Fibroblast of peridontal ligament (primary cell): Measurements from ENCODE around the gene DMD.
"Not testable (repeated sequence)": the region's sequence is repeated elsewhere in the genome, so short reads cannot be mapped to it uniquely, and the experiment has no call there.

Source experiments
- DNase-seq: peaks from one replicate; pipeline ENCODE4 v3.0.0-alpha.2; 2010; ENCODE audit errors: extremely low read depth

DMD gene

GRCh38 chrX:31523884-31524536 is 1687.3 kb downstream of the DMD start:
- no peak for DNase-seq

GRCh38 chrX:31522760-31523159 is 1688.6 kb downstream of the DMD start:
- no peak for DNase-seq

DNA sequence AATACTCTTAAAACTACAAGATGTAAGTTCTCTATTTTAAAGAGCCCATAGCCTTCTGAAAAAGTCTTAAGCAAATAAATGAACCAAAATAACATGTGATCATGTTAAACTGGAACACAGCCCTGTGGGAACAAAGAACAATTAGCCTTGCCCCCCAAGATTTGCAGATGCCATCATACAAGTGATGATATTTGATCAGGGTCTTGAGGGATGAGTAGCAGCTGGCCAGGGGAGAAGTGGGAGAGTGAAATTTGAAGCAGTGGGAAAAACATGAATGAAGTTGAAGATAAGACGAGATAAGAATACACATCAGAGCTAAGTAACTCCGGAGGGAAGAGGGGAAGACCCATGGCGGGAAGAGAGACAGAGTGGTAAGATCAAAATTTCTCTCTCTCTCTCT is 1689.4 kb downstream of the DMD start:
- DNase-seq: no peak

GRCh38 chrX:31516527-31516926 is 1694.8 kb downstream of the DMD start:
- no peak for DNase-seq

- DNase-seq: peak; percentile 48
These were observed 1703.0 kb downstream of the DMD start for GRCh38 chrX:31508338-31508737.

DNA sequence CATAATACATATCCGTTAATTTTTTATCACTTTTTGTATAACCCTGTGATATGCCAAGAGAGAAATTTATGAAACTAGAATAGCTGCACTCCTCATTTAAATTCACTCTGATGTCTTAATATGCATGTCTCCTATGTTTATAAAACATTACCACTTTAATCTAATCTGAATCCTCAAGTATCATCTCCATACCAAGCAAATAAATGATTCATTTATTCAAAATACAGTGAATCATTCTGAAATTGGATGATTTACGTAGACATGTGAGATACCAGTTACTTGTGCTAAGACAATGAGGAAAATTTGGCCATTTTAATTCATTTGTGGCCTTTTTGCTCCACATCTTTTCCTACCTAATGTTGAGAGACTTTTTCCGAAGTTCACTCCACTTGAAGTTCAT is 1704.4 kb downstream of the DMD start:
- DNase-seq: no peak

- no peak for DNase-seq
These were observed 1705.0 kb downstream of the DMD start for GRCh38 chrX:31506360-31506759.

DNA sequence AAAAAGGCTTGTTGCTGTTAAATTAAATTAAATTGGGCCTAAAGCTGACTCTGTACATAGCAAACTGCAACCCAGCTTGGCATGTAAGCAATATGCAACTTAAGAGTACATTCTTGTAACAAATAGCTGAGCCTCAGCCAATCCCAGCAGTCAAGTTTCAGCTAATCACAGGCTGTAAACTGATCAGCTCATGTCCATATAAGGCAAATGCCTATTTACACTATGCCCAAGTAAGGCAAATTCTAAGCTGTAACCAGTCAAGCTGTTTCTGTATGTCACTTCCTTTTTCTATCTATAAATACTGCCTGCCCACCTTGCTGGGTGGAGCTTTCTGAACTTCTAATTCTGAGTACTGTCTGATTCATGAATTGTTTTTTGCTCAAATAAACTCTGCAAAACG is 1710.4 kb downstream of the DMD start:
- DNase-seq: peak; percentile 66

- DNase-seq: peak; percentile 31
These were observed 1712.2 kb downstream of the DMD start for GRCh38 chrX:31499109-31499508.

- peak; percentile 31 for DNase-seq
These were observed 1714.3 kb downstream of the DMD start for GRCh38 chrX:31497086-31497485.

GRCh38 chrX:31487951-31488350 is 1723.4 kb downstream of the DMD start:
- DNase-seq: no peak

DNA sequence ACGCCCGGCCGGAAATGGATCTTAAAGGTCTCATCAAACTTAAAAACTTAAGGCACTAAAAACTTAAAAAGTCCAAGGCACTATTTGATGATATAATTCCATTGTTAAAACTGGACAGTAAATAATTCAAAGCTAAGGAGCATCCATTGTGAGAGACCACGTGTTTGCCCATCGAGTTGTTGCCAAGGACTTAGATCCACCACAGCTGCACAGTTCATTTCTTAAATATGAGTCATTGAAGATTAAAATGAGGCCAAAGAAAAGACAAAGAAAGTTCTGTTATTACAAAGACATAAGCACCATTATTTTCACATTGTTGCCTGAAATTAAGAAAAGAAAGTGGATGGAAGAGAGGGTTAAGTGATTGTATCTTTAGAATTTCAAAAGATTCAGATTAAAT is 1728.0 kb downstream of the DMD start:
- DNase-seq: peak; percentile 67

DNA sequence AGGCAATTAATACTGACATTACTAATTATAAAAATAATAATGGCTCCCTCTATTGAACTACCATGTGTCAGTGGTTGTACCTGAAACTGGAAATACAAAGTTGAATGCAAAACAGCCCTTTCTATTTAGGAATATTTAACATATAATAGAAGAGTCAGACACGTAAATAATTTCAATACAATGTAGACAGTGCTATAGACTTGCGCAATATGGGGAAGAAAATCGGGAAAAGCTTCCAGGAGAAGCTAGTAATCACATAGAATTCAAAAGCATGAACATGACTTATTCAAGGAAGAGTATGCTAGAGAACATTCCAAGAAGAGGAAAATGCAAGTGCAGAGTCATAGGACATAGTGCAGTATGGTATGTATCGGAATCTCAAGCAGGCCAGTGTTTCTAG is 1730.7 kb downstream of the DMD start:
- no peak for DNase-seq

GRCh38 chrX:31471229-31471628 is 1740.1 kb downstream of the DMD start:
- DNase-seq: no peak

DNA sequence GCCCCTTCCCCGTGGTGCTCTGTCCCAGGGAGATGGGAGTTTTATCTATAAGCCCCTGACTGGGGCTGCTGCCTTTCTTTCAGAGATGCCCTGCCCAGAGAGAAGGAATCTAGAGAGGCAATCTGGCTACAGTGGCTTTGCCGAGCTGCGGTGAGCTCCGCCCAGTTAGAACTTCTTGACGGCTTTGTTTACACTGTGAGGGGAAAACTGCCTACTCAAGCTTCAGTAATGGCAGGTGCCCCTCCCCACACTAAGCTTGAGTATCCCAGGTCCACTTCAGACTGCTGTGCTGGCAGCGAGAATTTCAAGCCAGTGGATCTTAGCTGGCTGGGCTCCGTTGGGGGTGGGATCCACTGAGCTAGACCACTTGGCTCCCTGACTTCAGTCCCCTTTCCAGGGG is 1740.6 kb downstream of the DMD start:
- not testable (repeated sequence) for DNase-seq

DNA sequence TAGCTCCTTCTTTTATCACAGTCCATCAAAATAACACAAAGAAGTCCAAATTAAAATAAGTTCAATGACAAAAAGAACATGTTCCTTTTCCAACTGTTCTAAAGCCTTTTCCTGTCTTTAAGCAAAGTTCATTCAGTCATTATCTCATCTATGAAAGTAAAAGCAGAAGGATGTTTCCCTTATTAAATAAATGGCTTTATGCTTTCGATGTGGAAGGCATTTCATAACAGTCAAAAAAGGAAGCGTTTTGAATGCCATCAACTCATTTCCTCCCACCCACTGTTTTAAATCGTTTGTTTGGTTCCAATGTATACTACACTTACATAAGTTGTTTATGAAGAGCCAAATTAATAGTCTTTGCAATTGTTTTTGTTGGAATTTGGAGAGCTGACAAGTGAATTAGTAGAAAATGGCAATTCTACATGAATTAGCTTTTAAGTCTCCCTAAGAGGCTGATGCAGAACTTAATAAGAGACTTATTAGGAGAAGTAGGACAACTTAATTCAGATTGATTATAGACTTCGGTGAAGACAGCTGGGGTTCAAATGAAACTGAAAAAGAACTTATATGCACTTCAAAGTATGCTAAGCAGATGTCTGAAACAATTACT is 1746.9 kb downstream of the DMD start:
- no peak for DNase-seq

DNA sequence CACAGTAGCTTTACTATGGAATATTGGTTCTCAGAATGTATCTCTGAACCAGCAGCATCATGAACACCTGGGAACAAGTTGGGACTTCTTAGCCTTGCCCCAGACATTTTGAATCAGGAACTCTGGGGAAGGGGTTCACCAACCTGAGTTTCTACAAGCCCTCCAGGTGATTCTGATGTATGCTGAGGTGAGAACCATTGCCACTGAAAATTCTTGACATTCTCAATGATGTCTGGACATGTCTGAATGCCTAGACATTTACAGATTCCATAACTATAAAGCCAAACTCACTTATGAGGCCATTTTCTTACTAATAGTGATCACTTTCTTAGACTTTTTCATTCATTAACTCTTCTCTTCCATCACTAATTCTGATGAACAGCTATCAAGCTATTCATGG is 1750.1 kb downstream of the DMD start:
- DNase-seq: no peak

DNA sequence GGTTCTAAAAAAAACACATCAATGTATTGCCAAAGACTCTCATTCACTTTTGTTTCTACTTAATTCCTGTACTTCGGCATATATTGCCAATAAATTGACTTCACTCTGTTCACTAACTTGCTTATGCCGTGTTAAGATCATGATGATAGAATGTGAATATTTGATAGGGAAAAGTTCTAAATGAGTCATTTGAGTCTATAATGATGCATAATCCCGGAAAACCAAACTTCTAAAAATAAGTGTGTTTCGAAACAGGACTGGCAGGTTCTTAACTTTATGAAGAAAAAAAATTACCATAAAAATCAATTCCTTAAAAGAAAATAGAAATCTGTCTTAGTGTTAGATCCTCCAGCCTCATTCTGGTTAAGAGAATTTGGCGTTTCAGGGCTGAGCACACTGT is 1752.0 kb downstream of the DMD start:
- DNase-seq: peak; percentile 68

GRCh38 chrX:31449965-31450364 is 1761.4 kb downstream of the DMD start:
- DNase-seq: no peak

GRCh38 chrX:31449081-31449480 is 1762.3 kb downstream of the DMD start:
- no peak for DNase-seq

GRCh38 chrX:31445542-31445941 is 1765.8 kb downstream of the DMD start:
- no peak for DNase-seq

DNA sequence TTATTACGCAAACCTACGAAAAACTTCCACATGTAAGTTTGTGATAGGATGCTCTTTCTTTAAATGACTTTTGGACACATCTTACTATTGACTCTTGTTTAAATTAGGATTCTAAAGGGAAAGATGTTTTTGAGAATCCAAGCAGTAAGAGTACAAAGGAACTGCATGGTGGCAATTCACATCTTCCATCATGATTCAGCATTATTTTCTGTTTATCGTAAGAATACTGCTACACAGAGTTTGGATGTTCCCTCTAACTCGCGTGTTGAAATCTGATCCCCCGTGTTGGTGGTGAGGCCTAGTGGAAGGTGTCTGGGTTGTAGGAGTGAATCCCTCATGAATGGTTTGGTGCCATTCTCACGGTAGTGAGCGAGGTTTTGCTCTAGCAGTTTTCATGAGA is 1767.7 kb downstream of the DMD start:
- DNase-seq: no peak

DNA sequence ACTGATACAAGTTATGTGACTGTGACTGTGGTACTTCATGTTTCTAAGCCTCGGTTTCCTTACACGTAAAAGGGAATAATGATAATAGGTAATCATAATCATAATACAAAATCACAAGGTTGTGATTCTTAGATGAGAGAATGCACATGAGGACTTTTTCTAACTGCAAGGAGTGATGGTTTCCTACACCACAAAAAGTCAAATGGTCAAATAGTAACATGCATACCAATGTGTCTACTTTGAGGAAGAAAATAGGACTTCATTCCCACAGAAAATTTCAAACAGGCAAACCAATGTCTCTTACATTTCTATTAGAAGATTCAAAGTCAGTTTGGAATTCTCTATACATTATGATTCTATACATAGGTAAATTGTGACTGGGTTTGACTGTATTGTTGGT is 1770.8 kb downstream of the DMD start:
- no peak for DNase-seq

GRCh38 chrX:31436424-31436823 is 1774.9 kb downstream of the DMD start:
- no peak for DNase-seq
